ENCODE data around the gene SLC9A1. TPM values are rescaled to one million over a fixed set of nuclear protein-coding genes. Genes with fewer than 3 reads are reported as not detected.

SLC9A1 gene
- total RNA-seq, 1 donor from 2014 or later = 54.6 TPM

GRCh38 chr1:27113861-27114260 is 41.1 kb downstream of the SLC9A1 start:
- H3K27me3 Mint-ChIP-seq (ENCODE audit: low read depth) = no peaks in the 10 kb centered on the region
- DNase-seq (ENCODE audit: low spot score) = no peak
- peaks cover 10% of the 10 kb centered on the region for H3K36me3 Mint-ChIP-seq (ENCODE audit: low read depth)
- peaks cover 65% of the 10 kb centered on the region for H3K4me1 Mint-ChIP-seq (ENCODE audit: low read depth)
- no peak overlapping the region for H3K4me3 Mint-ChIP-seq (ENCODE audit: unreplicated experiment)
- peak overlapping the region; percentile 8 for H3K27ac Mint-ChIP-seq (ENCODE audit: unreplicated experiment)
- H3K9me3 Mint-ChIP-seq (ENCODE audit: low read depth) = no peaks in the 10 kb centered on the region
- TF ChIP-seq, protein P1, sequence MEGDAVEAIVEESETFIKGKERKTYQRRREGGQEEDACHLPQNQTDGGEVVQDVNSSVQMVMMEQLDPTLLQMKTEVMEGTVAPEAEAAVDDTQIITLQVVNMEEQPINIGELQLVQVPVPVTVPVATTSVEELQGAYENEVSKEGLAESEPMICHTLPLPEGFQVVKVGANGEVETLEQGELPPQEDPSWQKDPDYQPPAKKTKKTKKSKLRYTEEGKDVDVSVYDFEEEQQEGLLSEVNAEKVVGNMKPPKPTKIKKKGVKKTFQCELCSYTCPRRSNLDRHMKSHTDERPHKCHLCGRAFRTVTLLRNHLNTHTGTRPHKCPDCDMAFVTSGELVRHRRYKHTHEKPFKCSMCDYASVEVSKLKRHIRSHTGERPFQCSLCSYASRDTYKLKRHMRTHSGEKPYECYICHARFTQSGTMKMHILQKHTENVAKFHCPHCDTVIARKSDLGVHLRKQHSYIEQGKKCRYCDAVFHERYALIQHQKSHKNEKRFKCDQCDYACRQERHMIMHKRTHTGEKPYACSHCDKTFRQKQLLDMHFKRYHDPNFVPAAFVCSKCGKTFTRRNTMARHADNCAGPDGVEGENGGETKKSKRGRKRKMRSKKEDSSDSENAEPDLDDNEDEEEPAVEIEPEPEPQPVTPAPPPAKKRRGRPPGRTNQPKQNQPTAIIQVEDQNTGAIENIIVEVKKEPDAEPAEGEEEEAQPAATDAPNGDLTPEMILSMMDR (IDR thresholded peaks at IDR 0.05) = no peak

DNA sequence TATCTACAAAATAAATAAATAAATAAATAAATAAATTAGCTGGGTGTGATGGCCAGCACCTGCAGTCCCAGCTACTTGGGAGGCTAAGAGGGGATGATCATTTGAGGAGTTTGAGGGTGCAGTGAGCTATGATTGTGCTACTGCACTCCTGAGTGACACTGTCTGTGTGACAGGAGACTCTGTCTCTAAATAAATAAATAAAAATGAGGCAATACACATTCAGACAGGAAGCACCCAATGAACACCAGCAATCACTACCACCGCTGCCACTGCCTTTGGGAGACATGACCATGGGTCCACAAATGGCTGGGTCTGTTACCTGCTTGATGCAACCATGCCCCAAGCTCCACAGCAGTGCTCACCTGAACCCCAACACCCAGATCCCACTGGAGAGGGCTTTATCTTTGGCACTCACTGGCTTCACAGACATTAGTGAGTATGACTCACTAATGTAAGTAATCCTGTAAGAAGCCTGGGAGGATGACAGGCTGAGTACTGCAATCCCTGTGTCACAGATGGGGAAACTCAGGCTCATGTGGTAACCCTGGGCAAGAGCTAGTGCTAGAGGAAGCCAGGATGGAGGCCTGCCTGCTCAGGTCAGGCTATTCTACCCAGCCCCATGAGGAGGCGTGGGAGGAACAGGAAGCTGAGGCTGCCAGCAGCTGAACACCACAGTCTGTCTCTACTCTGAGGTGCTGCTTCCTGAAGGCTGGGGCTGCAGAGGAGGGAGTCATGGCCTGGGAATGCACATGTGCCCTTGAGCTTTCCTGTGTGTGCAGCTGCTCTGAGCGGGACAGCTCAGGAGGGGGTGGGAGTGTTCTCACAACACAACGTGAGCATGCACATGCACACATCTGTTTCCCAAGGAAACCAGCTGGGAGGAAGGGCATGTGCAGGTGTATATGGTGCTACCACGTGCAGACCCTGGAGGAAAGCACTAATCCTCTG is 43.0 kb downstream of the SLC9A1 start:
- Mint-ChIP-seq H3K4me1 (ENCODE audit: low read depth) (peaks cover 46% of the 10 kb centered on the region), H3K36me3 (ENCODE audit: low read depth) (peaks cover 10% of the 10 kb centered on the region), H3K9me3 (ENCODE audit: low read depth) (no peaks in the 10 kb centered on the region), H3K27me3 (ENCODE audit: low read depth) (no peaks in the 10 kb centered on the region), H3K4me3 (ENCODE audit: unreplicated experiment) (no peak overlapping the region), H3K27ac (ENCODE audit: unreplicated experiment) (peak overlapping the region; percentile 97)
- TF ChIP-seq, protein P1 (IDR thresholded peaks at IDR 0.05) = peak; percentile 75
- no peak for DNase-seq (ENCODE audit: low spot score)

DNA sequence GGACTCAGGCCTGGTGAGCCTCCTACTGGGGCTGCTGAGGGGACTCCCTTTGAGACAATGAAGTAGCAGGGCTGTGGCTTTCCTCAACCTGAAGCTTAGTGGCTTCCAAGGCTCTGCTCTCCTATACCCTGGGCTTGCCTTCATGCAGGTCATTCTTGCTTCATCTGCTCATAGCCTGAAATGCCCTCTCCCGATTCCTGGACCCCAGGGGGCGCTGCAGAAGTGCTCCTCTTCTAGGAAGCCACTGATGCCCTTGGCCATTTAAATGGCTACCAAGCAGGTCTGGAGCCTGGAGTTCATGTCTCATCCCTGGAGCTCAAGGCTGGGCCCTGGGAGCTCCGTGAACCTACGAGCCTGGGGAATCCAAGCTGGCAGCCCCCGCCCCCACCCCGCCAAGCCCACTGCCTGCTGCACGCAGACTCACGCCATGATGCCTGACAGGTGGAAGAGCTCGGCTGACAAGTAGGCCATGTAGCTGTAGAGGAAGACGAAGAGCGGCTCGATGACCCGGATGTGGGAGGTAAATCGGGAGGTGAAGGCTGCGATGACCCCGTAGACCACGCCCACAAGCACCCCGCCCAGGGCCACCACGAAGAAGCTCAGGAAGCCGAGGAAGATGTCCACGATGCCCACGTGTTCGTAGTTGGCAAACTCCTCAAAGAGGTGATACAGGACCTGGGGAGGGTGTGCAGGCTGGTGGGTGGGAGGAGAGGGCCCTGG is 45.7 kb downstream of the SLC9A1 start:
- Mint-ChIP-seq H3K27ac (ENCODE audit: unreplicated experiment) (no peak overlapping the region), H3K27me3 (ENCODE audit: low read depth) (no peaks in the 10 kb centered on the region), H3K4me1 (ENCODE audit: low read depth) (peaks cover 32% of the 10 kb centered on the region), H3K9me3 (ENCODE audit: low read depth) (no peaks in the 10 kb centered on the region), H3K36me3 (ENCODE audit: low read depth) (peaks cover 15% of the 10 kb centered on the region), H3K4me3 (ENCODE audit: unreplicated experiment) (no peak overlapping the region)
- TF ChIP-seq, protein P1 (IDR thresholded peaks at IDR 0.05) = peak; percentile 54
- no peak for DNase-seq (ENCODE audit: low spot score)

GRCh38 chr1:27108588-27108987 is 46.3 kb downstream of the SLC9A1 start:
- TF ChIP-seq, protein P1 (IDR thresholded peaks at IDR 0.05) = no peak
- H3K27ac Mint-ChIP-seq (ENCODE audit: unreplicated experiment) = no peak overlapping the region
- H3K4me3 Mint-ChIP-seq (ENCODE audit: unreplicated experiment) = no peak overlapping the region
- DNase-seq (ENCODE audit: low spot score) = no peak
- peaks cover 32% of the 10 kb centered on the region for H3K4me1 Mint-ChIP-seq (ENCODE audit: low read depth)
- H3K9me3 Mint-ChIP-seq (ENCODE audit: low read depth) = no peaks in the 10 kb centered on the region
- peaks cover 9% of the 10 kb centered on the region for H3K36me3 Mint-ChIP-seq (ENCODE audit: low read depth)
- H3K27me3 Mint-ChIP-seq (ENCODE audit: low read depth) = no peaks in the 10 kb centered on the region

- no peak for DNase-seq (ENCODE audit: low spot score)
- H3K4me1 Mint-ChIP-seq (ENCODE audit: low read depth) = peaks cover 17% of the 10 kb centered on the region
- TF ChIP-seq, protein P1 (IDR thresholded peaks at IDR 0.05) = no peak
- H3K4me3 Mint-ChIP-seq (ENCODE audit: unreplicated experiment) = no peak overlapping the region
- peak overlapping the region; percentile 41 for H3K27ac Mint-ChIP-seq (ENCODE audit: unreplicated experiment)
- H3K27me3 Mint-ChIP-seq (ENCODE audit: low read depth) = no peaks in the 10 kb centered on the region
- no peaks in the 10 kb centered on the region for H3K9me3 Mint-ChIP-seq (ENCODE audit: low read depth)
- H3K36me3 Mint-ChIP-seq (ENCODE audit: low read depth) = peaks cover 7% of the 10 kb centered on the region
Measured at GRCh38 chr1:27106561-27107323, 48.2 kb downstream of the SLC9A1 start.
